ENCODE measurements around the gene AK6.

The AK6 gene
- long read RNA-seq, donor 1, transcript AK6-202 (5 exons, 1,648 nt), result major isoform, 57 of 73 reads
- long read RNA-seq, donor 1, partial matches to known transcripts, result 13 of 73 reads
- long read RNA-seq, donor 1, other reads (novel, unspliced or antisense), result 0 of 73 reads
- long read RNA-seq, donor 2, transcript AK6-202 (5 exons, 1,648 nt), result major isoform, 25 of 25 reads
- long read RNA-seq, donor 2, partial matches to known transcripts, result 0 of 25 reads
- long read RNA-seq, donor 2, other reads (novel, unspliced or antisense), result 0 of 25 reads
- long read RNA-seq, donor 3, transcript AK6-202 (5 exons, 1,648 nt), result major isoform, 16 of 17 reads
- long read RNA-seq, donor 3, partial matches to known transcripts, result 0 of 17 reads
- long read RNA-seq, donor 3, other reads (novel, unspliced or antisense), result 0 of 17 reads
- long read RNA-seq, donor 4, transcript AK6-202 (5 exons, 1,648 nt), result major isoform, 27 of 36 reads
- long read RNA-seq, donor 4, partial matches to known transcripts, result 6 of 36 reads
- long read RNA-seq, donor 4, other reads (novel, unspliced or antisense), result 0 of 36 reads
- long read RNA-seq, donor 5, transcript AK6-201 (5 exons, 1,183 nt), result minor isoform, 6 of 59 reads
- long read RNA-seq, donor 5, transcript AK6-202 (5 exons, 1,648 nt), result major isoform, 51 of 59 reads
- long read RNA-seq, donor 5, partial matches to known transcripts, result 0 of 59 reads
- long read RNA-seq, donor 5, other reads (novel, unspliced or antisense), result 0 of 59 reads
- long read RNA-seq, donor 6, transcript AK6-202 (5 exons, 1,648 nt), result major isoform, 35 of 70 reads
- long read RNA-seq, donor 6, partial matches to known transcripts, result 32 of 70 reads
- long read RNA-seq, donor 6, other reads (novel, unspliced or antisense), result 0 of 70 reads
- long read RNA-seq, donor 7, transcript AK6-202 (5 exons, 1,648 nt), result major isoform, 47 of 62 reads
- long read RNA-seq, donor 7, partial matches to known transcripts, result 10 of 62 reads
- long read RNA-seq, donor 7, other reads (novel, unspliced or antisense), result 0 of 62 reads
- long read RNA-seq, donor 8, transcript AK6-202 (5 exons, 1,648 nt), result major isoform, 32 of 37 reads
- long read RNA-seq, donor 8, partial matches to known transcripts, result 0 of 37 reads
- long read RNA-seq, donor 8, other reads (novel, unspliced or antisense), result 0 of 37 reads

- DNase-seq, result peak; percentile 100
Measured at GRCh38 chr5:69369340-69370121, at the start of gene AK6, which contains the start of the genes RAD17 and TAF9. Gene AK6 (minus strand): TSS chr5:69369520. CDS start chr5:69369490, 30 bp downstream. Gene RAD17 (plus strand): TSS chr5:69369818. CDS start chr5:69372209, 2,391 bp downstream. Gene TAF9 (minus strand): TSS chr5:69369520. CDS start chr5:69365737, 3,783 bp downstream.

- no peak for DNase-seq
Measured at GRCh38 chr5:69418554-69418953, 49.2 kb upstream of the AK6 start.

- no peak for DNase-seq
Measured at GRCh38 chr5:69416699-69417098, 47.4 kb upstream of the AK6 start.

GRCh38 chr5:69416180-69416579 lies 46.9 kb upstream of the AK6 start:
- peak; percentile 17 for DNase-seq

- DNase-seq, result peak; percentile 80
Measured at GRCh38 chr5:69415584-69415958, 46.3 kb upstream of the AK6 start.

- DNase-seq, result peak; percentile 85
Measured at GRCh38 chr5:69414885-69415583, 45.7 kb upstream of the AK6 start, which contains the start of gene MARVELD2. Gene MARVELD2 (plus strand): TSS chr5:69415116. CDS start chr5:69419386, 4,270 bp downstream.

- no peak for DNase-seq
Measured at GRCh38 chr5:69404659-69405330, 35.5 kb upstream of the AK6 start.

GRCh38 chr5:69378376-69378775 lies 9.1 kb upstream of the AK6 start:
- no peak for DNase-seq

GRCh38 chr5:69374911-69375446 lies 5.7 kb upstream of the AK6 start:
- DNase-seq, result no peak

GRCh38 chr5:69372394-69372793 lies 3.1 kb upstream of the AK6 start:
- DNase-seq, result no peak

- peak; percentile 10 for DNase-seq
Measured at GRCh38 chr5:69370335-69370734, 1.0 kb upstream of the AK6 start.

- no peak for DNase-seq
Measured at GRCh38 chr5:69368458-69369339, 621 bp downstream of the AK6 start.

- DNase-seq, result no peak
Measured at GRCh38 chr5:69367697-69368279, 1.5 kb downstream of the AK6 start.

- DNase-seq, result no peak
Measured at GRCh38 chr5:69364850-69365249, 4.5 kb downstream of the AK6 start.

GRCh38 chr5:69364414-69364813 lies 4.9 kb downstream of the AK6 start:
- no peak for DNase-seq

- DNase-seq, result no peak
Measured at GRCh38 chr5:69360442-69360841, 8.9 kb downstream of the AK6 start.

- DNase-seq, result no peak
Measured at GRCh38 chr5:69359699-69360098, 9.6 kb downstream of the AK6 start.

- no peak for DNase-seq
Measured at GRCh38 chr5:69350664-69351063, 18.7 kb downstream of the AK6 start.

- DNase-seq, result no peak
Measured at GRCh38 chr5:69343083-69343482, 26.2 kb downstream of the AK6 start.

All from right kidney (tissue), 9 donors.